Measurements from ENCODE around the gene THADA.
"Not testable (repeated sequence)": the region's sequence is repeated elsewhere in the genome, so short reads cannot be mapped to it uniquely, and the experiment has no call there.

THADA gene

DNA sequence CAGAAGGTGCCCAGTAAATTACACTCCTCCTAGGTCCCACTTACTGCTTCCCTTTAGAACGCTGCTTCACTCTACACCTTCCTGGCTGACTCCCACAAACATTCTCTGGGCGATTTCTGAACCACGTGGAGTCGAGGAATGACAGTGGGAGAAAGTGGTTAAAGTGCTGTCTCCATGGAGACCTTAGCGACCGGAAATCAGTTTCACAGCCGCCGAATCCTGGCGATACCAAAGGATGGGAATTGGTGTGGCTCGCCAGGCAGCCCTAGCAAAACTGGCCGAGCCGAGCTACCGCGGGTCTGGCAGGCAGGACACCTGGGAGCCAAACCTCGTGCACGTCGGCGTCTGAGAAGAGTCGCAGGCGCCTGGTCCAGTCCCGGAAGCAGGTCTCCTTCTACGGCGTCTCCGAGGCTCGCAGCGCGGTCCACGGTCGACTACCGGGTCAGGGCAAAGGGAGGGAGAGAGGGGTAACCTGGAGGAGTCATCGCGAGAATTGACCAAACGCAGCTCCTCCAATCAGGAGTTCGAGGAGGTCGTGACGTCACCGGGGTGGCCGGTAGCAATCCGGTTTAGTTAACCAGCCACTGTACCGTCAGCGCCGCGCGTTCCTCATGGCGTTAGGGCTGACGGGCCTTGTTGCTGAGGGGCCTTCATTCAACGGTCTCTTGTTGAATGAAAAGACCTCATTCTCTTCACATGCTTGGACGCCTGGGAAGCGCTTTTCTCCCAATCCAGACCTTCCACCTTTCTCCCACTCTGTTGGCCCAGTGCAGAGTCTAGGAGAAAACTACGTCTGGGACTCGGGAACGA lies at the start of gene THADA:
THADA (minus strand) TSS at position 436 of the 810 bp plus-strand sequence. CDS start 3,646 bp downstream, outside the sequence.
- DNase-seq = peak; percentile 97 to 100 (median 99)
- intact Hi-C loops (cut with DNase I) = no loop called here

DNA sequence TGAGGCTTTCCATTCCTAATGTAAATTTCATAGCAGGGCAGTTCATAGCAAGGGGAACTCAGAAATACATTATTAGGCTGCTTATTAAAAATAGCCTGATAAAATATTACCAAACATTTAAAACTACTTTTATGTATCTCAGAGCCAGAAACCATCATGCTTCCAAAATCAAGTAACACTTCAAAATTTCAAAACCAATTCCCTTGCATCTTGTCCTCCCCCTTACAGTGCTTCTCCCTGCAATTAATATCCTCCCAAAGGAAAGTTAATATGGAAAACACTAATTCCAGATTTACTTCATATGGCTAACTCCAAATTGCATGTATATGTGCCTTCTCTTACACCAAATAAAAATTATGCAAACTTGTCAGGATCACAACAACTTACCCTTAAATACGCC lies 47.8 kb upstream of the THADA start:
- no peak for DNase-seq
- intact Hi-C loops (cut with DNase I) = no loop called here

- no peak for DNase-seq
- intact Hi-C loops (cut with DNase I) = no loop called here
Measured at GRCh38 chr2:43642363-43642762, 46.5 kb upstream of the THADA start.

- DNase-seq = peak; percentile 73 to 98 (median 85)
- intact Hi-C loops (cut with DNase I) = loop anchor here (10.0 kb wide), 1 partner anchor 138 kb away; the partner anchor contains the start of gene DYNC2LI1
Measured at GRCh38 chr2:43637030-43637803, 41.4 kb upstream of the THADA start, which contains the start of gene PLEKHH2. TSS of gene PLEKHH2 (plus strand) at chr2:43637260. CDS start at chr2:43644674, 7,414 bp downstream.

GRCh38 chr2:43636621-43637020 lies 40.8 kb upstream of the THADA start:
- no peak for DNase-seq
- intact Hi-C loops (cut with DNase I) = loop anchor here (10.0 kb wide), 1 partner anchor 138 kb away; the partner anchor contains the start of gene DYNC2LI1

DNA sequence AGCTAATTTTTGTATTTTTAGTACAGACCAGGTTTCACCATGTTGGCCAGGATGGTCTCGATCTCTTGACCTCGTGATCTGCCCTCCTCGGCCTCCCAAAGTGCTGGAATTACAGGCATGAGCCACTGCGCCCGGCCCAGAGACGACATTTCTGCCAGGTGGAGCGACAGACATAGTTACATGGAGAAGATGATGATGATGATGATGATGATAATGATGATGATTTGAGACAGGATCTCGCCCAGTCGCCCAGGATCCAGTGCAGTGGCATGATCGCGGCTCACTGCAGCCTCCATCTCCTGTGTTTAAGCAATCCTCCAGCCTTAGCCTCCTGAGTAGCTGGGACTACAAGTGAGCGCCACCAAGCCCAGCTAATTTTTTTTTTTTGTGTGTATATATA lies 40.3 kb upstream of the THADA start:
- DNase-seq = not testable (repeated sequence)
- intact Hi-C loops (cut with DNase I) = loop anchor here (10.0 kb wide), 1 partner anchor 139 kb away; the partner anchor contains the start of gene DYNC2LI1

DNA sequence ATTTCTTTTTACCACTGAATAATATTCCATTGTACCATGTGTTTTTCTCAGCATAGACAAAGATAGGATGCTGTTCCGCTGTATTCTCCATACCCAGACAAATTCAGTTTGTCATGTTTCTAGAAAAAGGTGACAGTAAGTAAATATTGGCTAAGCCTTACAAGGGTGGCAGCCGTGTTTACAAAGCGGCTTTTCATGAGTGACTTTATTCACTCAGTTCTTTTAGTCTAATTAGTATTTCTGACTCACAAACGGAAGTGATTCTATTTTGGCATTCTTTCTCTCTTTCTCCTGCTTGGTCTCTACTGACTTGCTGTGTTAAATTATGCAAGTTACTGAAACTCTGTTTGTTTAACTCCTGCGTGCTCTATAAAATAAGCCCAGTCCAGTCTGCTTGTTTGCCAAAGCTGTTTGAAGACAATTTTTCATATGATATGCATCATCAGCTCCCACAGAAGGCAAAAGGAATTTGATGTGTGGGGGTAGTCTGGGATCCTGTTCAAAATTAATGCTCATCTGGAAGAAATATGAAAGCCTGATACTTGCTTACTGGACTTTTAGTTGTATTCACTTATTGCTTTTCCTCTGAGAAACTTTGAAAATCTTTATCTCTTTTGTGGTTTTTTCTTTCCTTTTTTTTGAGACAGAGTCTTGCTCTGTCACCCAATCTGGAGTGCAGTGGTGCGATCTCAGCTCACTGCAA lies 38.9 kb upstream of the THADA start:
- DNase-seq = no peak
- intact Hi-C loops (cut with DNase I) = loop anchor here (10.0 kb wide), 1 partner anchor 140 kb away; the partner anchor contains the start of gene DYNC2LI1

GRCh38 chr2:43631618-43632317 lies 35.9 kb upstream of the THADA start:
- no peak for DNase-seq
- intact Hi-C loops (cut with DNase I) = loop anchor here (10.0 kb wide), 1 partner anchor 143 kb away; the partner anchor contains the start of gene DYNC2LI1

DNA sequence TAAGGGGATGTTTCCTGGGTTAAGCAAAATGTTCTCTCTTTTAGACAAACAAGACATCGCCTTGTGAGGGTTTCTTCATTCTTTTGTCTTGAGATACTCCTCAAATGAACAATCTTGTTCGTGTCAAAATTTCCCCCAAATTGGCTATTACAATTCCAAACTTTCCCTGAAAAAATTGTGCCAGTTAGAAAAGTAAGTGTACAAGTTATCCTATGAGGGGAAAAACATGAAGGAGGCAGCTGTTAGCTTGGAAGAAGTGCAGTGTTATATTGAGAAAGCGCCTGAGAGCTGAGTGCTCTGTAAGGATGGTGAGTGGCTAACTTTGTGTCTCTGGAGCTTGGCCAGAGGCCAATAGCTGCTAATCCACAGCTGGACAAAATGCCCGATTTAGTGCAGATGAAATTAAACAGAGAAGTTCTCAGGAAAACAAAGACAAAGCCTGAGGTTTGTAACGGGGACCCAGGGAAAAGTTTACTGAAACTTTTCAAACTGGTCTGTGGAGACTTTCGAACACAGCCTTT lies 27.2 kb upstream of the THADA start:
- intact Hi-C loops (cut with DNase I) = no loop called here
- DNase-seq = peak in 1 of 10 donors; percentile 29

DNA sequence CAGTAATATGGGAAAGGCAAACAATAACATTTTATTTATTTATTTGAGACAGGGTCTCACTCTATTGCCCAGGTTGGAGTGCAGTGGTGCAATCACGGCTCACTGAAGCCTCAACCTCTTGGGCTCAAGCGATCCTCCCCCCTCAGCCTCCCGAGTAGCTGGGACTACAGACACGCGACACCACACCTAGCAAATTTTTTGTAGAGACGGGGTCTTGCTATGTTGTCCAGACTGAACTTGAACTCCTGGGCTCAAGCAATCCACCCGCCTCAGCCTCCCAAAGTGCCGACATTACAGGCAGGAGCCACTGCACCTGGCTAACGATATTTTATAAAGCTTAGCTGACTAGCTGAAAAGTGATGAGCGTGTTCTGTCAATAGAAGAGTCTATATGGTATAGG lies 23.7 kb upstream of the THADA start:
- no peak for DNase-seq
- intact Hi-C loops (cut with DNase I) = no loop called here

DNA sequence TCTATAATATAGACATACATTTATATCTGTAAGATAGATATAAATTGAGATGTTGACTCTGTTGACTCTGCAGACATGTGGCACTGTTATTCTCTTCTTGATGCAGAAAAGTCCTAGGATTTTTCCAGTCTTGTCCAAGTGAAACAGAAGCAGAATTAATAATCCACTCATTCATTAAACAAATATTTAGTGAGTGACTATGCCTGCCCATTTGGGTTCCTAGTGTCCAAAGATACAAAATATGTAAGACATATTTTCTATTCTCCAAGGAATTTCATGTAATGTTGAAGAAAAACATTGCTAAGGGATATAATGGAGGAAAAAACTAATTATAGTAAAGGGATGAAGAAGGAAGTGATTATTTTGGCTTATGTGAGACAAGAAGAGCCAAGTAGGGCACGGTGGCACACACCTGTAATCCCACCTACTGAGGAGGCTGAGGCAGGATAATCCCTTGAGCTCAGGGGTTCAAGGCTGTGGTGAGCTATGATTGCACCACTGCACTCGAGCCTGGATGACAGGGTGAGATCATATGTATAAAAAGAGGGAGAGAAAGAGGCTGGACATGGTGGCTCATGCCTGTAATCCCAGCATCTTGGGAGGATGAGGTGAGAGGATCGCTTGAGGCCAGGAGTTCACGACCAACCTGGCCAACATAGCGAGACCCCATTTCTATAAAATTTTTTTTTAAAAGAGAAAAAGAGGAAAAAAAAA lies 21.3 kb upstream of the THADA start:
- intact Hi-C loops (cut with DNase I) = no loop called here
- no peak for DNase-seq

GRCh38 chr2:43612944-43613343 lies 17.1 kb upstream of the THADA start:
- DNase-seq = no peak
- intact Hi-C loops (cut with DNase I) = no loop called here

DNA sequence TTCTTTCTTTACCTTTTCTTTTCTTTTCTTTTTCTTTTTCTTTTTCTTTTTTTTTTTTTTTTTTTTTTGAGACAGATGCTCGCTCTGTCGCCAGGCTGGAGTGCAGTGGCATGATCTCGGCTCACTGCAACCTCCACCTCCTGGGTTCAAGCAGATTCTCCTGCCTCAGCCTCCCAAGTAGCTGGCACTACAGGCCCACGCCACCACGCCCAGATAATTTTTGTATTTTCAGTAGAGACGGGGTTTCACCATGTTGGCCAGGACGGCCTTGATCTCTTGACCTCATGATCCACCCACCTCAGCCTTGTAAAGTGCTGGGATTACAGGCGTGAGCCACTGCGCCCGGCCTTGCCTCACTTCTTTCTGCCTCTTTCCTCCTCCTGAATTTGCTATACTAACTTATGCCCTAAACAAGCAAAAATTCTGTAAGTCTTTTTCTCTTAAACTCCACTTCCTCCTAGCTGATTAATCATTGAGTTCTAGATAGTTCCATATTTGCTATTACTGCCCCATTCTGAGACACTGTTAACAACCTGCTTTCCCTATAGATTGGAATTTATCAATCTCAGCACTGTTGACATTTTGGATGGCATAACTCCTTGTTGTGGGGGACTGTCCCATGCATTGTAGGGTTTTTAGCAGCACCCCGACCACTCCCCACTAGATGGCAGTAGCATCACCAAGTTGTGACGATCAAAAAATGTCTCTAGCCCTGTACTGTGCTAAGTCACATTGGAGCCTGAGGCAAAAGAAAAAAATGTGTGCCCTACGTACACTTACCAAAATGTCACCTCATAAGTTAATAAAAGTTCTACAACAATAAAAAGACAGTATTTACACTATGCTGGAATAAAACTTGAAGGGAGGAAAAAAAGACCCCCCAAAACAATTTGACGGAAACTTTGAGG lies 16.4 kb upstream of the THADA start:
- intact Hi-C loops (cut with DNase I) = no loop called here
- peak in 8 of 10 donors; percentile 32 to 91 (median 64) for DNase-seq

GRCh38 chr2:43610361-43610760 lies 14.5 kb upstream of the THADA start:
- intact Hi-C loops (cut with DNase I) = no loop called here
- no peak for DNase-seq

DNA sequence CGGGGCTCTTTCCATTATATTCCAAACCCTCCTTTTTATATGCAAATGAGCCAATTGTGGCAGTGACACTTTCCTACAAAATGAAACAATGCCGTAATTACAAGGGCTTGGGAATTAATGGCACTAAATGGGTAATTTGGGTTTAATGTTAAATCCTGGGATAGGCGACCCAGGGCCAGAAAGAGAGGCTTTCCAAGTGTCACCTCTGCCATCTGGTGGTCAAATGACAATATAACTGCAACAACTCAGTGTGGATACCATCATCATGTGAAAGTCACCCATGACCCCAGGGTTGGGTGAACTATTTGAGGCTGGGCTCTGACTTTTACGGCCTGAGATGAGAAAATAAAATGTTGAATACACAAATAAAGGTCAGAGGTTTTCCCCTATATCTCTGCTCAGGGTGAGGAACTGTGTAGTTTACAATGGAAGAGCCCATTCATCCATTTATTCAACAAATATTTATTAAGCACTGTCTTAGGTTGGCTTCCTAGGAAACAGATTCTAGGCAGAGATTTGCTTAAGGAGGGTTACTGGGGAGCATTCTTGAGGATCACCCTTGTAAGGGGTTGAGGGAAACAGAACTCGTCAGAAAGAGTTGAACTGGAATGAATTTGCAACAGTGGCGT lies 13.6 kb upstream of the THADA start:
- peak in 1 of 10 donors; percentile 32 for DNase-seq
- intact Hi-C loops (cut with DNase I) = loop anchor here (5.0 kb wide), 1 partner anchor 782 kb away; no protein-coding TSS in a partner anchor

- no peak for DNase-seq
- intact Hi-C loops (cut with DNase I) = loop anchor here (5.0 kb wide), 1 partner anchor 779 kb away; no protein-coding TSS in a partner anchor
Measured at GRCh38 chr2:43605851-43606250, 10.0 kb upstream of the THADA start.

- DNase-seq = peak in 8 of 10 donors; percentile 15 to 89 (median 49)
Measured at GRCh38 chr2:43605079-43605655, 9.3 kb upstream of the THADA start.

More at GRCh38 chr2:43605079-43605655, 9.3 kb upstream of the THADA start:
- intact Hi-C loops (cut with DNase I) = loop anchor here (5.0 kb wide), 1 partner anchor 778 kb away; no protein-coding TSS in a partner anchor
